ENCODE results near the gene EML4.

DNA sequence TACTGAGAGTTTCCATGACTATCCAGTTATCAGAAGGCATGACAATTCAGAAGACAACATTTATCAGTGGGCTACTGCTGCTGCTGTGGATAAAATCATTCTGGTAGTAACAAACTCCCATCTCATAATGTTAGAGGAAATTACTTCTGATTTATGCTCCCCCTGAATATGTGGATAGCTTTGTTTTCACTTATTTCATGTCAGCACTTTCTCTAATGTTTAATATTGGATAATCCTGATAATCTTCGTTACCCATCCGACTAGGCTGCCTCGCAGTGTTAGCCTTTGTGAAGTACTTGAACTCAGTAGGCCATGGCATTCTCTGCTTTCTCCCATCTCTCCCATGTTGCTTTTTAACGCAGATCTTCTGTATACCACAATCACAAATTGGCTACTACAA, 163.4 kb downstream of the EML4 start:
- TF ChIP-seq, protein P1, sequence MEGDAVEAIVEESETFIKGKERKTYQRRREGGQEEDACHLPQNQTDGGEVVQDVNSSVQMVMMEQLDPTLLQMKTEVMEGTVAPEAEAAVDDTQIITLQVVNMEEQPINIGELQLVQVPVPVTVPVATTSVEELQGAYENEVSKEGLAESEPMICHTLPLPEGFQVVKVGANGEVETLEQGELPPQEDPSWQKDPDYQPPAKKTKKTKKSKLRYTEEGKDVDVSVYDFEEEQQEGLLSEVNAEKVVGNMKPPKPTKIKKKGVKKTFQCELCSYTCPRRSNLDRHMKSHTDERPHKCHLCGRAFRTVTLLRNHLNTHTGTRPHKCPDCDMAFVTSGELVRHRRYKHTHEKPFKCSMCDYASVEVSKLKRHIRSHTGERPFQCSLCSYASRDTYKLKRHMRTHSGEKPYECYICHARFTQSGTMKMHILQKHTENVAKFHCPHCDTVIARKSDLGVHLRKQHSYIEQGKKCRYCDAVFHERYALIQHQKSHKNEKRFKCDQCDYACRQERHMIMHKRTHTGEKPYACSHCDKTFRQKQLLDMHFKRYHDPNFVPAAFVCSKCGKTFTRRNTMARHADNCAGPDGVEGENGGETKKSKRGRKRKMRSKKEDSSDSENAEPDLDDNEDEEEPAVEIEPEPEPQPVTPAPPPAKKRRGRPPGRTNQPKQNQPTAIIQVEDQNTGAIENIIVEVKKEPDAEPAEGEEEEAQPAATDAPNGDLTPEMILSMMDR (IDR thresholded peaks at IDR 0.05): no peak
- TF ChIP-seq POLR2A (IDR thresholded peaks at IDR 0.05): no peak

Data from adrenal gland (tissue), 5 donors.